Right renal cortex interstitium (tissue), 3 donors: ENCODE measurements around the gene SRPRA. TPM values are rescaled to one million over a fixed set of nuclear protein-coding genes. Genes with fewer than 3 reads are reported as not detected.
"Not testable (repeated sequence)": the region's sequence is repeated elsewhere in the genome, so short reads cannot be mapped to it uniquely, and the experiment has no call there.

Source experiments
- DNase-seq, 3 donors: peaks; one replicate each; pipeline ENCODE4 v3.0.0-alpha.2; 2013; ENCODE audit warnings: low read depth in 3 of 3, low spot score in 2 of 3
- polyA plus RNA-seq, 3 donors: library from polyadenylated mRNA; unstranded; fragments of 120-200 nt; gene quantifications; one replicate each; pipeline ENCODE4 v1.2.1, GENCODE V29; 2013; ENCODE audit not compliant: insufficient read length in 3 of 3

SRPRA gene, protein sequence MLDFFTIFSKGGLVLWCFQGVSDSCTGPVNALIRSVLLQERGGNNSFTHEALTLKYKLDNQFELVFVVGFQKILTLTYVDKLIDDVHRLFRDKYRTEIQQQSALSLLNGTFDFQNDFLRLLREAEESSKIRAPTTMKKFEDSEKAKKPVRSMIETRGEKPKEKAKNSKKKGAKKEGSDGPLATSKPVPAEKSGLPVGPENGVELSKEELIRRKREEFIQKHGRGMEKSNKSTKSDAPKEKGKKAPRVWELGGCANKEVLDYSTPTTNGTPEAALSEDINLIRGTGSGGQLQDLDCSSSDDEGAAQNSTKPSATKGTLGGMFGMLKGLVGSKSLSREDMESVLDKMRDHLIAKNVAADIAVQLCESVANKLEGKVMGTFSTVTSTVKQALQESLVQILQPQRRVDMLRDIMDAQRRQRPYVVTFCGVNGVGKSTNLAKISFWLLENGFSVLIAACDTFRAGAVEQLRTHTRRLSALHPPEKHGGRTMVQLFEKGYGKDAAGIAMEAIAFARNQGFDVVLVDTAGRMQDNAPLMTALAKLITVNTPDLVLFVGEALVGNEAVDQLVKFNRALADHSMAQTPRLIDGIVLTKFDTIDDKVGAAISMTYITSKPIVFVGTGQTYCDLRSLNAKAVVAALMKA
- polyA plus RNA-seq: 10 to 100 TPM; 75.6 to 82.6 (median 79.5) TPM

- DNase-seq: peak; percentile 90 to 97 (median 96)
These were observed at the start of gene SRPRA, which contains the start of gene FOXRED1 for GRCh38 chr11:126268708-126269579. TSS of gene SRPRA (minus strand) at chr11:126268895. CDS start at chr11:126268804, 91 bp downstream. TSS of gene FOXRED1 (plus strand) at chr11:126269154. CDS start at chr11:126269207, 53 bp downstream.

DNA sequence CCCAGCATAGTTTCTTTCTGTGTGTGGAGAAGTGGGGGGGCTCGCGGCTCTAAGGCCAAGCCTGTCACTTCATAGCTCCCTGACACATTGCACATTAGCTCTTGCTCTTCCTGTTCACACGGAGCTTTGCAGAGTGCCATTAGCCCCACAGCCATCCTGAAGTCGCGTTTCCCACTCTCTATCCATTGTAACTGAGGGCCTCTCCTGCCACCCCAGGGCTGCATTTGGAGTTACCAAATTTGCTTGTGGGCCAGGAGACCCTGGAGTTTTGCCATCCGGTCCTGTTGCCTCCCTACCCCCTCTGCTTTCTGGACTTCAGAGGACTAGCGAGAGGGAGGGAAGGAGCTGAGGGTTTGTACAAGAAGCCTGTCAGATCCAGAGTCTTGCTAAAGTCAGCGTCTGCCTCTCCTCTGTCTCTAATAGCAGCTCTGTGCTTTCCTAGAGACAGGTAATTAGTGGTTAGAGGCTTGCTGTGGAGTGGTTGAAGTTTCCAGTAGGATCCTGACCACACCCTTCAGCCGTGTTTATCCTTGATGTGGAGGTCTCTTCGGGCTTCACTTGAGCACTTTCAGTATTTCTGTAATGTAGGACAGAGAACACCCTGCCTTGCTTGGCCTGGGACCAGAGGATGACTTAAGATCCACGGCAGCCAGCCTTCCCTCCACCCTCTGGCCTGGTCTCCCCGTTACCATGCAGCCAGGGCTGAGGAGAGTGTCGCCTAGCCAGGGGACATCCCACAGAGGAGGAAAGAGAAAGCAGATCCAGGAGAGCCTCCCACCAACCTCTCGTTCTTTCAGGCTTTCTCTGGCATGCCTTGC lies 49.3 kb upstream of the SRPRA start:
- DNase-seq: no peak

DNA sequence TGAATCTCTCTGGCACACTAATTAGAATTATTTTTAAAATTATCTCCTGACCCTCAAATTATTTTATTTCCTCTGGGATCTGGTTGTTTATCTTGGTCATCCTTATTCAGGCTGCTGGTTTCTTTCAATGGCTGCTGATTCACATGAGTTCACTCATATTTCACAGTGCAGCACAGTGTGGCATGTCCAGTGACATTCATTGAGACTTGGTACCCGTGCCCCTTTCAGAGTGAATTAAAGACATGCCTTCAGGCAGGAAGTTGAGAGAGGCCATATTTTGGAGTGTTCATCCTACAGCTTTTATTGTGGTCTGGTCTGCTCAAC lies 48.7 kb upstream of the SRPRA start:
- DNase-seq: no peak

GRCh38 chr11:126313826-126314225 lies 45.1 kb upstream of the SRPRA start:
- no peak for DNase-seq

DNA sequence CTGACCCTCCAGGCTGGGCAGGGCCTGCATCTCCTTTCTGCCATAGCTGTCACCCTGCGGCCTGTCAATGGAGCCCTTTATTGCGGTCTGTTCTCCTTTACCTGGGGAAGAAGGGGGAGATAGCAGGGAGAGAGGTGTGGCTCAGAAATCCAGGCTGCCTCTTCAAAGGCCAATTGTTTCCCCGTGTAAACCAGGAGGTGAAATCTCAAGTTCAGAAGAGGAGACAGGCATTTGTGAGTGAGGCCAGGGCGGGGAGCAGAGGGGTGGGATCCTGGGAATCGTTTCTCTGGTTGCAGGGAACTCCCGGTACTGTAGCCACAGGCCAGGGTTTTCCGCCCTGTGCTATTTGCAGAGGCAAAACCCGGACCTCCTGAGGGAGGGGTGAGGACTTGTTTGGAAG lies 44.3 kb upstream of the SRPRA start:
- DNase-seq: no peak

- DNase-seq: no peak
These were observed 43.0 kb upstream of the SRPRA start for GRCh38 chr11:126311401-126312291.

GRCh38 chr11:126310992-126311310 lies 42.3 kb upstream of the SRPRA start:
- no peak for DNase-seq

GRCh38 chr11:126310200-126310991 lies 41.7 kb upstream of the SRPRA start:
- peak in 2 of 3 donors; percentile 38 to 64 for DNase-seq

GRCh38 chr11:126308771-126309170 lies 40.1 kb upstream of the SRPRA start:
- not testable (repeated sequence) for DNase-seq

DNA sequence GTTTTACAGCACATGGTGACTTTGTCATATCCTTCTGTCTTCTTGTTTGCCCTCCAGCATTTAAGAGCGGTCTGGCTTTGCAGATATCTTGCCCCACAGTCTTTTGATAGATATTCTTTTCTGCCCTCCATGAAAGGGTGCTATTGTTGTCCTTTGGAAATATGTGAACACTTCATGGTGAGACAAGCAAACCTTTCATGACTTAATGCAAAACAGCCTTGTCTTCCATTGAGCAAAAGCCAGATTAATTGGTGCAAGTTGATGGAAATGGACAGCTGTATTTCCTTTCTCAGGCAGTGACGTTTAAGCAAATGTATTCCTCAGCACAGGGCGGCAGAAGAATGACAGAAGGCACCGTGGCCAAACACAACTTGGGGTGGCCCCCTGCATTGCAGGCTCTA lies 39.6 kb upstream of the SRPRA start:
- no peak for DNase-seq

DNA sequence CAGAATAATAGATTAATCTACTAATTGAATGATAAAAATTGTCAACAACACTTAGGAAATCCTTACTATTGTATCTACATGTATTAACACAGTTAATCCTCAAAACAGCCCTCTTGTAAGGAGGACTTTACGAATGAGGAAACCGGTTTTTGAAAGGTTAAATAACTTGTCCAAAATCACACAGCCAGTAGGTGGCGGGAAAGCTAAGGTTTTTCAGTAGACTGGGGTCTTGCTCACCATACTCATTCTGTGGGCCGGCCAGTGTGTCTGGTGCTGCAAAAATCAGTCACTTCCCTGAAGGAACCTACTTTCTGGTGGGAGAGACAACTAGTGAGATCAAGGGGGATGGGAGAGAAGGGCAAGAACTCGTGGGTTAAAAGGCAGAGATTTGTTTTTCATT lies 39.0 kb upstream of the SRPRA start:
- no peak for DNase-seq

GRCh38 chr11:126305699-126306098 lies 37.0 kb upstream of the SRPRA start:
- no peak for DNase-seq

- DNase-seq: no peak
These were observed 35.9 kb upstream of the SRPRA start for GRCh38 chr11:126304457-126305075.

DNA sequence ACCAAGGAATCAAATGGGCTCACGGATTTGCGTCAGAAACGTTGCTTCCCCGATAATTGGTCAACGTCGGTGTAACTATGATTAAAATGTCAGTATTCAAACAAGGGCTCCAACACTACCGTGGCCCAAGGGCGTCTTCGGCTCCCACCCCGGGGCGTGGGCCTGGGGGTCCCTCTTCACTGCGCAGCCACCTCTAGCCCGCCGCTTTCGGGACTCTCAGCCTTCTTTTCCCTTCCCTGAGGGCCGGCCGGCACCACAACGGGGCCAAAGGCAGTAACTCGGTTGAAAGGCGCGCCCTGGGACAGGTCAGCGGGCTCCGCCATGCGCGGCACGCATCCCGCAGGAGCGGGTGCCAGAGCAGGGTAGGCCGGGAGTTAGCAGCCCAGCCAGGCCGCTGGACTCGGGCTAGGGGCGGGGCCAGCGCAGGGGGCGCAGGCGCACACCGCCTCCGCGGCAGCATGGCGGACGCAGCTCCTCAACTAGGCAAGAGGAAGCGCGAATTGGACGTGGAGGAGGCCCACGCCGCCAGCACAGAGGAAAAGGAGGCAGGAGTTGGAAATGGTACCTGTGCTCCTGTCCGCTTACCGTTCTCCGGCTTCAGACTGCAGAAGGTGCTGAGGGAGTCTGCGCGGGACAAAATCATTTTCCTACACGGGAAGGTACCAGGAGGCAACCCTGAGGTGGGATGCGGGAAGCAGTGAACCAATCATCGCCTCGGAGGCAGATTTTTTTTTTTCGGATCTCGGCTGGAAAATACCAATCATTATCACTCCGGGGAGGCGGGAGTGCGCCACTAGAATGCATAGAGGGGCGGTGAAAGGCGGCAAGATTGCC lies 35.1 kb upstream of the SRPRA start, which contains the start of gene DCPS:
TSS of gene DCPS (plus strand) at position 438 of the 834 bp plus-strand sequence. CDS start at position 459, 21 bp downstream.
- DNase-seq: peak; percentile 75 to 86 (median 81)

DNA sequence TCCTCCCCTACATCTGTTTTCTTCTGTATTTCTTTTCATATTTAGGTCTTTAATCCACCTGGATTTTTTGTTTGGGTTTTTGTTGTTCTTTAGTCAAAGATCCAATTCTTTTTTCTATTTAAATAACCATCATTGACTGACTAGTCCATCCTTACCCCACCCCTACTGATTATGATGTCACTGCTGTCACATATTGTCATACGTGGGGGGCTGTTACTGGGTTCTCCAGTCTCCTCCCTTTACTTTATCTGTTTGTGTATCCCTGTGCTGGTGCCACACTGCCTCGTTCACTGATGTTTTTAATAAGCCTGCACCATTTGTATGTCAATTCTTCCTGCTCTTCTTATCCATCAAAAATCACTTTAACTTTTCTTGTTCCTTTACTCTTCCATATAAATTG lies 28.3 kb upstream of the SRPRA start:
- DNase-seq: no peak

- DNase-seq: no peak
These were observed 25.0 kb upstream of the SRPRA start for GRCh38 chr11:126293726-126294125.

- no peak for DNase-seq
These were observed 22.2 kb upstream of the SRPRA start for GRCh38 chr11:126290887-126291286.
